H1 (cell line): ENCODE data around the gene LRRC26. TPM values are rescaled to one million over a fixed set of nuclear protein-coding genes. Genes with fewer than 3 reads are reported as not detected.
A peak's percentile ranks its signal among the peaks of the same experiment; 100 is the strongest.

Experiments used
- CTCF ChIA-PET: fragments of 300-600 bp; sonication (Branson Sonifier 250); formaldehyde crosslinking; loops from one replicate; lab custom pipeline; 2021; ENCODE audit not compliant: partially characterized antibody; lab: Charles Lee
- POLR2A ChIA-PET: fragments of 300-600 bp; sonication (Branson Sonifier 250); formaldehyde crosslinking; loops from one replicate; lab custom pipeline; 2021; ENCODE audit warnings: inconsistent platforms; ENCODE audit not compliant: partially characterized antibody; lab: Charles Lee
- DNase-seq, 2 experiments: peaks; one replicate each; pipeline versions ENCODE4 v3.0.0 to v3.0.0-alpha.2; 2010 to 2022; ENCODE audit warnings: low spot score in 2 of 2, low read depth in 1 of 2, mixed read lengths in 1 of 2
- FAIRE-seq: peaks from 2 replicates; lab custom pipeline; 2011; peaks lifted over from hg19 to GRCh38; lab: Jason Lieb, UNC
- H2AFZ ChIP-seq: 2 replicates; pipeline ENCODE4 v1.8.1; 2012; ENCODE audit warnings: low read length, inconsistent platforms
- H2AK5ac ChIP-seq: 2 replicates; pipeline ENCODE4 v1.6.1; 2013; ENCODE audit warnings: low read depth, low read length
- H2BK120ac ChIP-seq: replicated peaks from 2 replicates; pipeline ENCODE3; 2013; ENCODE audit warnings: low read depth, low read length, inconsistent platforms
- H2BK12ac ChIP-seq: 2 replicates; pipeline ENCODE4 v1.6.1; 2013; ENCODE audit warnings: low read depth, low read length
- H2BK15ac ChIP-seq: 2 replicates; pipeline ENCODE4 v1.6.1; 2013; ENCODE audit warnings: low read length
- H2BK20ac ChIP-seq: 2 replicates; pipeline ENCODE4 v1.6.1; 2013; ENCODE audit warnings: low read length
- H2BK5ac ChIP-seq: 2 replicates; pipeline ENCODE4 v1.6.1; 2013; ENCODE audit warnings: low read depth, low read length
- H3K14ac ChIP-seq: 2 replicates; pipeline ENCODE4 v1.6.1; 2013; ENCODE audit warnings: inconsistent platforms; ENCODE audit not compliant: insufficient read length
- H3K18ac ChIP-seq: 2 replicates; pipeline ENCODE4 v1.6.1; 2013; ENCODE audit warnings: low read length; ENCODE audit errors: extremely low read depth
- H3K23ac ChIP-seq: 2 replicates; pipeline ENCODE4 v1.6.1; 2013; ENCODE audit warnings: inconsistent platforms; ENCODE audit not compliant: insufficient read length
- H3K23me2 ChIP-seq: 2 replicates; pipeline ENCODE4 v1.6.1; 2013; ENCODE audit warnings: low read depth, low read length
- H3K27ac ChIP-seq: 2 replicates; pipeline ENCODE4 v1.6.1; 2011; ENCODE audit warnings: low read depth, low read length, inconsistent platforms
- H3K27me3 ChIP-seq, 4 experiments: replicated peaks in 1 of 4; 1 replicate in 1 of 4; 2 replicates in 3 of 4; pipeline versions ENCODE4 v1.6.1 to v1.8.1; 2011 to 2013; ENCODE audit warnings: low read length in 3 of 4, mild to moderate bottlenecking in 3 of 4, inconsistent platforms in 2 of 4, mixed read lengths in 2 of 4, moderate library complexity in 1 of 4; ENCODE audit not compliant: control insufficient read depth in 3 of 4, insufficient read depth in 3 of 4; ENCODE audit errors: extremely low read depth in 1 of 4
- H3K36me3 ChIP-seq, 4 experiments: 2 replicates each; pipeline versions ENCODE4 v1.6.1 to v1.8.1; 2011 to 2013; ENCODE audit warnings: mild to moderate bottlenecking in 4 of 4, low read length in 3 of 4, moderate library complexity in 2 of 4, control low read depth in 1 of 4, inconsistent platforms in 1 of 4; ENCODE audit not compliant: insufficient read depth in 4 of 4, control insufficient read depth in 2 of 4
- H3K4ac ChIP-seq: replicated peaks from 2 replicates; pipeline ENCODE3; 2013; ENCODE audit warnings: low read length, low read depth, mixed read lengths, inconsistent platforms; ENCODE audit not compliant: insufficient read length
- H3K4me1 ChIP-seq, 4 experiments: replicated peaks in 1 of 4; 1 replicate in 1 of 4; 2 replicates in 3 of 4; pipeline versions ENCODE4 v1.6.1 to v1.8.1; 2011 to 2013; ENCODE audit warnings: low read length in 3 of 4, inconsistent platforms in 2 of 4, mixed read lengths in 1 of 4; ENCODE audit not compliant: insufficient read depth in 4 of 4, control insufficient read depth in 3 of 4
- H3K4me2 ChIP-seq, 2 experiments: 2 replicates each; pipeline versions ENCODE4 v1.6.1 to v1.8.1; 2011 to 2013; ENCODE audit warnings: low read depth in 2 of 2, low read length in 2 of 2, control low read depth in 1 of 2, inconsistent platforms in 1 of 2, mild to moderate bottlenecking in 1 of 2; ENCODE audit not compliant: insufficient read depth in 1 of 2
- H3K4me3 ChIP-seq, 4 experiments: fragments of 200-600, 300-600 bp in 1 of 4; sonication (generic), shearing (Covaris generic), sonication (Bioruptor Twin) in 1 of 4; 2 replicates each; pipeline versions ENCODE4 v1.5.1 to v1.8.1; 2011 to 2016; ENCODE audit warnings: low read length in 4 of 4, low read depth in 3 of 4, control low read depth in 2 of 4, inconsistent platforms in 2 of 4, mild to moderate bottlenecking in 2 of 4, mixed read lengths in 1 of 4, moderate library complexity in 1 of 4; ENCODE audit not compliant: insufficient read depth in 2 of 4; ENCODE audit errors: extremely low read depth in 1 of 4
- H3K56ac ChIP-seq: replicated peaks from 2 replicates; pipeline ENCODE3; 2013; ENCODE audit warnings: low read depth, mild to moderate bottlenecking, mixed read lengths, low read length, inconsistent platforms; ENCODE audit not compliant: insufficient read length
- H3K79me1 ChIP-seq: 2 replicates; pipeline ENCODE4 v1.6.1; 2013; ENCODE audit warnings: low read depth, low read length, control low read depth
- H3K79me2 ChIP-seq, 2 experiments: 2 replicates each; pipeline versions ENCODE4 v1.6.1 to v1.8.1; 2012 to 2013; ENCODE audit warnings: low read length in 2 of 2, mild to moderate bottlenecking in 2 of 2, inconsistent platforms in 1 of 2; ENCODE audit not compliant: insufficient read depth in 2 of 2, control insufficient read depth in 1 of 2
- H3K9ac ChIP-seq, 4 experiments: replicated peaks in 1 of 4; 1 replicate in 1 of 4; 2 replicates in 3 of 4; pipeline versions ENCODE4 v1.6.1 to v1.8.1; 2011 to 2013; ENCODE audit warnings: low read depth in 3 of 4, low read length in 3 of 4, control low read depth in 2 of 4, mild to moderate bottlenecking in 2 of 4, moderate library complexity in 2 of 4, inconsistent platforms in 1 of 4; ENCODE audit errors: extremely low read depth in 1 of 4
- H3K9me3 ChIP-seq, 2 experiments: 2 replicates each; pipeline versions ENCODE4 v1.6.1 to v1.8.1; 2012 to 2013; ENCODE audit warnings: mild to moderate bottlenecking in 2 of 2, moderate library complexity in 2 of 2, control low read depth in 1 of 2, inconsistent platforms in 1 of 2, low read depth in 1 of 2, low read length in 1 of 2, mixed read lengths in 1 of 2; ENCODE audit not compliant: insufficient read depth in 2 of 2
- H4K20me1 ChIP-seq, 2 experiments: replicated peaks in 1 of 2; 2 replicates each; pipeline versions ENCODE3 to v1.8.1; 2011 to 2013; ENCODE audit warnings: inconsistent platforms in 2 of 2, low read length in 2 of 2, mild to moderate bottlenecking in 1 of 2; ENCODE audit not compliant: insufficient read depth in 2 of 2, control insufficient read depth in 1 of 2
- H4K5ac ChIP-seq: 2 replicates; pipeline ENCODE4 v1.6.1; 2013; ENCODE audit warnings: low read length, low read depth, mixed read lengths, inconsistent platforms; ENCODE audit not compliant: insufficient read length
- H4K8ac ChIP-seq: 2 replicates; pipeline ENCODE4 v1.8.0; 2013; ENCODE audit warnings: mild to moderate bottlenecking, moderate library complexity, low read length, inconsistent platforms; ENCODE audit not compliant: insufficient read depth; ENCODE audit errors: extremely low read depth
- H4K91ac ChIP-seq: replicated peaks from 2 replicates; pipeline ENCODE3; 2013; ENCODE audit warnings: low read length, mixed read lengths, inconsistent platforms; ENCODE audit not compliant: insufficient read length
- BRCA1 ChIP-seq: IDR thresholded peaks from 2 replicates; pipeline ENCODE4 v1.6.1; 2012; ENCODE audit warnings: low read depth, low read length, improper control_type of control experiment
- EGR1 ChIP-seq: IDR thresholded peaks from 2 replicates; pipeline ENCODE4 v1.6.1; 2011; ENCODE audit warnings: low read depth, low read length, borderline replicate concordance
- GTF2F1 ChIP-seq: IDR thresholded peaks from 2 replicates; pipeline ENCODE4 v1.6.1; 2012; ENCODE audit warnings: low read depth, low read length, improper control_type of control experiment, borderline replicate concordance
- POLR2AphosphoS5 ChIP-seq: IDR thresholded peaks from 2 replicates; pipeline ENCODE4 v1.6.1; 2011; ENCODE audit warnings: low read depth, low read length
- RBBP5 ChIP-seq: IDR thresholded peaks from 2 replicates; pipeline ENCODE4 v1.7.1; 2012; ENCODE audit warnings: low read depth, mild to moderate bottlenecking, inconsistent platforms, low read length, moderate library complexity, borderline replicate concordance
- SP1 ChIP-seq: IDR thresholded peaks from 2 replicates; pipeline ENCODE4 v1.6.1; 2011; ENCODE audit warnings: low read depth, low read length
- TCF12 ChIP-seq: IDR thresholded peaks from 2 replicates; pipeline ENCODE4 v1.6.1; 2011; ENCODE audit warnings: low read depth, mild to moderate bottlenecking, low read length
- WGBS, 2 experiments: shearing (Covaris generic) in 1 of 2; methylation state at CpG; one replicate each; pipeline versions ENCODE4 v1.1.6 to v1.1.7; 2013 to 2015; ENCODE audit warnings: low lambda C conversion rate in 2 of 2, mixed read lengths in 2 of 2, inconsistent platforms in 1 of 2, low coverage in 1 of 2, missing lambda C conversion rate in 1 of 2; ENCODE audit not compliant: insufficient replicate concordance in 2 of 2, insufficient coverage in 1 of 2, insufficient read length in 1 of 2; ENCODE audit errors: extremely low coverage in 1 of 2, missing lambda C conversion rate in 1 of 2; 5-methylcytosine and 5-hydroxymethylcytosine counted together
- polyA plus RNA-seq, 7 experiments: library from polyadenylated mRNA; depleted of rRNA in 3 of 7; stranded (reverse) in 5 of 7; unstranded in 2 of 7; fragments of >200 nt in 5 of 7; fragments of 200-250 nt in 2 of 7; gene quantifications; 1 replicate in 5 of 7; 2 replicates in 1 of 7; 4 replicates in 1 of 7; pipeline versions ENCODE4 v1.2.1 to v1.2.3, GENCODE V29; 2011 to 2013; ENCODE audit warnings: missing spikeins in 2 of 7, mixed read lengths in 2 of 7
- total RNA-seq: library from RNA; stranded (reverse); fragmentation: NEBNext Ultra II Directional; extraction: Animal tissue kit (Norgen Biotek cat#: 25700); gene quantifications from 2 replicates; pipeline ENCODE4 v1.2.1, GENCODE V29; 2021
- TF ChIP-seq, protein P1 (sequence below), 3 experiments: IDR thresholded peaks; 1 replicate in 2 of 3; 2 replicates in 1 of 3; pipeline versions ENCODE4 v1.5.1 to v1.6.1; 2011; ENCODE audit warnings: low read length in 3 of 3, mild to moderate bottlenecking in 3 of 3, inconsistent platforms in 2 of 3, low read depth in 1 of 3, moderate library complexity in 1 of 3; ENCODE audit not compliant: insufficient read depth in 1 of 3; ENCODE audit errors: control extremely low read depth in 1 of 3
- TF ChIP-seq, protein P2 (sequence below): IDR thresholded peaks from 2 replicates; pipeline ENCODE4 v1.6.1; 2012; ENCODE audit warnings: low read length, inconsistent platforms

LRRC26 gene
- total and polyA plus RNA-seq, 2 of the 8 experiments (the other 6 are each of a cell fraction or from before 2014, with no cell fraction given), result 0.34 to 0.85 TPM

DNA sequence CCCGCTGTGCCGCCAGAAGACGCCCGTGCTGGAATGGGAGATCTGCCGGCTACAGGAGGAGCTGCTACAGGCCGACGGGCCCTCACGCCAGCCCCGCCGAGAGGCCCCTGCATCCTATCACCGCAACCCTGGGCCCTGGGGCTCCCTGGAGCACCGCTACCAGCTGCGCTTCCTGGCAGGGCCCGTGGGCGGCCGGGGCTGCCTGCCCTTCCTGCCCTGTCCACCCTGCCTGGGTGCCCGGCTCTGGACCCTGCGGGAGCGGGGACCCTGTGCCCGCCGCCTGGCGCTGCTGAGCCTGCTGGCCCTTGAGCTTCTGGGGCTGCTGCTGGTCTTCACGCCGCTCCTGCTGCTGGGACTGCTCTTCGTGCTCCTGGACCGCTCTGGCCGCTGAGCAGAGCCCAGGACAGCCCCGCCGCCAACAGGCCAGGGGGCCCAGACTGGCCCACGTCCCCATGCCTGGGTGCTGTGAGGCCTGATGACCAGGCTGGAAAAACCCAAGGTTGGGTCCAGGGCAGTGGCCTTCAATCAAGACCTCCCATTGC lies 48.4 kb upstream of the LRRC26 start:
- CTCF ChIA-PET, result interaction anchor here (0.8 to 3.7 kb wide), 7 partner anchors 12 to 89 kb away, joined by 3 to 17 read pairs (median 4); no protein-coding TSS in a partner anchor
- Histone ChIP-seq H4K8ac (no peak overlapping the region), H3K18ac (no peak overlapping the region), H3K36me3 (peaks cover 0 to 22% (median 7%) of the 10 kb centered on the region in 4 experiments; a peak in 6 of 8 replicates), H2BK15ac (no peak overlapping the region), H3K4me2 (no peak overlapping the region), H2AK5ac (peak overlapping the region; percentile 39; the same call in 1 of the 2 replicates), H3K9ac (no peak overlapping the region), H4K5ac (no peak overlapping the region), H3K9me3 (no peaks in the 10 kb centered on the region), H4K20me1 (peaks cover 0 to 12% of the 10 kb centered on the region in 2 experiments), H2BK12ac (no peak overlapping the region), H2BK120ac (no peak overlapping the region), H2AFZ (no peak overlapping the region), H3K4me1 (peaks cover 0 to 15% (median 9%) of the 10 kb centered on the region in 4 experiments; a peak in 5 of 7 replicates), H3K79me2 (no peaks in the 10 kb centered on the region), H3K27ac (no peak overlapping the region), H3K14ac (no peak overlapping the region), H3K23ac (no peak overlapping the region), H3K4ac (no peak overlapping the region), H3K23me2 (peaks cover 14% of the 10 kb centered on the region; the same call in 1 of the 2 replicates), H3K27me3 (no peaks in the 10 kb centered on the region; a peak in 2 of 7 replicates), H3K79me1 (no peaks in the 10 kb centered on the region), H2BK5ac (no peak overlapping the region), H3K56ac (no peak overlapping the region), H2BK20ac (no peak overlapping the region), H4K91ac (no peak overlapping the region), H3K4me3 (no peak overlapping the region)
- DNase-seq (no peak), FAIRE-seq (no peak)
- 93% methylated on average over 16 of the region's 30 CpGs; no CpG with 5 or more reads in 1 of the 2 experiments for WGBS, 2 experiments
- POLR2A ChIA-PET, result interaction anchor here (1.1 to 69.9 kb wide), 5 partner anchors 8 to 226 kb away, joined by 3 to 1462 read pairs (median 7); partner anchors contain the start of genes NDOR1, NELFB, PAXX and STPG3
- no peak for TF ChIP-seq POLR2AphosphoS5
- no peak for TF ChIP-seq TCF12
- no peak for TF ChIP-seq SP1
- TF ChIP-seq, protein P1, sequence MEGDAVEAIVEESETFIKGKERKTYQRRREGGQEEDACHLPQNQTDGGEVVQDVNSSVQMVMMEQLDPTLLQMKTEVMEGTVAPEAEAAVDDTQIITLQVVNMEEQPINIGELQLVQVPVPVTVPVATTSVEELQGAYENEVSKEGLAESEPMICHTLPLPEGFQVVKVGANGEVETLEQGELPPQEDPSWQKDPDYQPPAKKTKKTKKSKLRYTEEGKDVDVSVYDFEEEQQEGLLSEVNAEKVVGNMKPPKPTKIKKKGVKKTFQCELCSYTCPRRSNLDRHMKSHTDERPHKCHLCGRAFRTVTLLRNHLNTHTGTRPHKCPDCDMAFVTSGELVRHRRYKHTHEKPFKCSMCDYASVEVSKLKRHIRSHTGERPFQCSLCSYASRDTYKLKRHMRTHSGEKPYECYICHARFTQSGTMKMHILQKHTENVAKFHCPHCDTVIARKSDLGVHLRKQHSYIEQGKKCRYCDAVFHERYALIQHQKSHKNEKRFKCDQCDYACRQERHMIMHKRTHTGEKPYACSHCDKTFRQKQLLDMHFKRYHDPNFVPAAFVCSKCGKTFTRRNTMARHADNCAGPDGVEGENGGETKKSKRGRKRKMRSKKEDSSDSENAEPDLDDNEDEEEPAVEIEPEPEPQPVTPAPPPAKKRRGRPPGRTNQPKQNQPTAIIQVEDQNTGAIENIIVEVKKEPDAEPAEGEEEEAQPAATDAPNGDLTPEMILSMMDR (IDR thresholded peaks at IDR 0.05; ENCODE audit: control extremely low read depth in 1 of 3, insufficient read depth in 1 of 3, low read depth in 1 of 3, low read length in 3 of 3), result no peak
- no peak for TF ChIP-seq GTF2F1
- no peak for TF ChIP-seq EGR1
- no peak for TF ChIP-seq BRCA1
- TF ChIP-seq, protein P2, sequence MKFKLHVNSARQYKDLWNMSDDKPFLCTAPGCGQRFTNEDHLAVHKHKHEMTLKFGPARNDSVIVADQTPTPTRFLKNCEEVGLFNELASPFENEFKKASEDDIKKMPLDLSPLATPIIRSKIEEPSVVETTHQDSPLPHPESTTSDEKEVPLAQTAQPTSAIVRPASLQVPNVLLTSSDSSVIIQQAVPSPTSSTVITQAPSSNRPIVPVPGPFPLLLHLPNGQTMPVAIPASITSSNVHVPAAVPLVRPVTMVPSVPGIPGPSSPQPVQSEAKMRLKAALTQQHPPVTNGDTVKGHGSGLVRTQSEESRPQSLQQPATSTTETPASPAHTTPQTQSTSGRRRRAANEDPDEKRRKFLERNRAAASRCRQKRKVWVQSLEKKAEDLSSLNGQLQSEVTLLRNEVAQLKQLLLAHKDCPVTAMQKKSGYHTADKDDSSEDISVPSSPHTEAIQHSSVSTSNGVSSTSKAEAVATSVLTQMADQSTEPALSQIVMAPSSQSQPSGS, result no peak
- no peak for TF ChIP-seq RBBP5
